NCI-H1436 treated with DMSO at 0.1 percent for 48 hours (cell line): ENCODE results near the gene MPP7.
"Not testable (repeated sequence)": the region's sequence is repeated elsewhere in the genome, so short reads cannot be mapped to it uniquely, and the experiment has no call there.

Experiments used
- DNase-seq: peaks from one replicate; lab custom pipeline; 2025; lab: John Stamatoyannopoulos, UW

The MPP7 gene

DNA sequence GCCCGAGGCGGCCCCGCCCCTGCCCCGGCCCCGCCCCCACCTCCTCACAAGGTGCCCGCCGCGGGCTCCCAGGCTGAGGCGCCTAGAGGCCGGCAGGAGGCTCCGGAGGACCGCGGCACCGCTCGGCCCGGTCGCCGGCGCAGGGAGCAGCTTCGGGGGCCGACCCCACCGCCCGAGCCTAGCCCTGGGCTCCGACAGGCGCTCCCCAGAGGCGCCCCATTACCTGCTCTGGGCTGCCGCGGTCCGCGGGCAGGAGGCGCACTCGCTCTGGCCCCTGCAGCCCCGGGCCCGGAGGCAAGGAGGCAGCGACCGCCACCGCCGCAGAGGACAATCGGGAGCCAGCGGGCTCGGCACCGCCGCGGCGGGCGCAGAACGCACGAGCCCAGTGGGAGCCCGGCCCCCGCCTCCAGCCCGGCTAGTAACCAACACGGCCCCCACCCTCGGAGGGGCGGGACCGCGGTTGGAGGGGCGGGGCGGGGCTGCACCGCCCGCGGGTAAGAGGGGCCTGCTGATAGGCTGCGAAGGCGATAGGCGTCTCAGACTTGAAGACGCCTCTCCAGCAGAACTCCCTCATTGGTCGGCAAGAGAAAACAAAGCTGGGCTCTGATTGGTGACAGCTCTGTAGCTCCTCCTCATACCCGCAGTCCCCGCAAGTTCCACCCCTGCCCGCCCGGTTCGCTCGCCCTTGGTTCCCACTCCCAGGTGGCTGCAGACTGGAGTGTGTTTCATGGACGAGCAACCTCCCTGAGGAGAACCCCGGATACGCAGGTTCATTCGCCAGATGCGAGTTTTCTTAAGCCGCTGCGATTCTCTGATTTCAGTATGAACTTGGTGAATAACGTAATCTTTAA, at the start of gene MPP7:
Gene MPP7 (minus strand): TSS at position 427 of the 851 bp plus-strand sequence. CDS start 64,460 bp downstream, outside the sequence.
- DNase-seq, result peak; percentile 98

DNA sequence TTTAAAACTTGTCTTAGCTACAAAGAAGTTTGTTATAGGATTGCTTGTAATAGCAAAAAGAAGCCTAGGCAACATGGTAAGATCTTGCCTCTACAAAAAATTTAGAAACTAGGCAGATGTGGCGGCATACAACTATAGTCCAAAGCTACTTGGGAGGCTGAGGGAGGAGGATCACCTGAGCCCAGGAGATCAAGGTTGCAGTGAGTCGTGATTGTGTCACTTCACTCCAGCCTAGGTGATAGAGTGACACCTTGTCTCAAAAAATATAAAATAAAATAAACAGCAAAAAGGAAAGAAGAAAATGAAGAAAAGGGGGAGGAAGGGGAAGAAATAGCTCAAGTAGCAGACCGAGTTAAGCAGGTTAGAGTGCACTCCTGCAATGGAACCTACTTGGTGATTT, 47.0 kb upstream of the MPP7 start:
- no peak for DNase-seq

DNA sequence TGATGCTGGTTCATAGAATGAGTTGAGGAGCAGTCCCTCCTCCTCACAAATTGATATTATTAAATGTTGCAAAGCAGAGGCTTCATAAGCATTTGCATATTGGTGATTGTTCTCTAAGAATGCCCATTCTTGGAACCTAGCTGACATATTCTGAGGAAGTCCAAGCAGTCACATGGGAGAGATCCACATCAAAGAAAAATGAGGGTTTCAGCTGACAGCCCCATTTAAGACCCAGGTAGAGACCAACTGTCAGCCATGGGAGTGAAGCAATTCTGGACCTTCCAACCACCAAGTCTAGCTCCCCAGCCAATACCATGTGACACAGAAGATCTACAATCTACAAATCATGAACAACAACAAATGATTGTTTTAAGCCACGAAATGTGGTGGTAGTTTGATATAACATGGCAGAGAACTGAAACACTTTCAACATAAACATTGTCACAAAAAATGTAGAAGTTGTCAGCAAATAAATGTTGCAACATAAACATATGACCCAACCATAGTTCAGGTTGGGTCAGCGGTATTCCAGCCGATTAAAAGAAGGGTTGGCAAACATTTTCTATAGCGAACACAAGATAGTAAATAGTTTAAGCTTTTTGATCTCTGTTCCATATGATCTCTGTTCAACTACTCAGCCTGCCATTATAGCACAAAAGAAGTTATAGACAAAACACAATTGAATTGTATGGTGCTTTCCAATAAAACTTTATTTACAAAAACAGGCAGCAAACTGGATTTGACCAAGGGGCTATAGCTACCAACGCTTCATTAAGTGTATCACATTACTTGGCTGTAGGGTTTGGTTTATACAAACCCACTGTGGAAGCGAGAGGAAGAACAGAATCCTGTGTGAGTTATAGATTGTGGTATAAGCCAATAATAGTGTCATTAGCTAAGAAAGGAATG, 41.4 kb upstream of the MPP7 start:
- no peak for DNase-seq

DNA sequence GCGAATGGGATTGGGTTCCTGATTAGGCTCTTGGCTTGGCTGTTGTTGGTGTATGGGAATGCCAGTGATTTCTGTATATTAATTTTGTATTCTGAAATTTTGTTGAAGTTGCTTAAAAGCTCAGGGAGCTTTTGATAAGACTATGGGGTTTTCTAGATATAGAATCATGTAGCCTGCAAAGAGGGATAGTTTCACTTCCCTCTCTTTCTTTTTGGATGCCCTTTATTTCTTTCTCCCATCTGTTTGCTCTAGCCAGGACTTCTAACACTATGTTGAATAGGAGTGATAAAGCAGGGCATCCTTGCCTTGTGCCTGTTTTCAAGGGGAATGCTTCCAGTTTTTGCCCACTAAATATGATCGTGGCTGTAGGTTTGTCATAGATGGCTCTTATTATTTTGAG, 40.4 kb upstream of the MPP7 start:
- no peak for DNase-seq

DNA sequence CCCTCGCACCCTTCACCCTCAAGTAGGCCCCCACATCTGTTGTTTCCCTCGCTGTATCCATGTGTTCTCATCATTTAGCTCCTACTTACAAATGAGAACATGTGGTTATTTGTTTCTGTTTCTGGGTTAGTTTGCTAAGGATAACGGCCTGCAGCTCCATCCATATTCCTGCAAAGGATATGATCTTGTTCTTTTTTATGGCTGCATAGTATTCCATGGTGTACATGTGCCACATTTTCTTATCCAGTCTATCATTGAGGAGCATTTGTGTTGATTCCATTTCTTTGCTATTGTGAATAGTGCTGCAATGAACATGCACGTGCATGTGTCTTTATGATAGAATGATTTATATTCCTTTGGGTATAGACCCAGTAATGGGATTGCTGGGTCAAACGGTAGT, 38.8 kb upstream of the MPP7 start:
- not testable (repeated sequence) for DNase-seq

DNA sequence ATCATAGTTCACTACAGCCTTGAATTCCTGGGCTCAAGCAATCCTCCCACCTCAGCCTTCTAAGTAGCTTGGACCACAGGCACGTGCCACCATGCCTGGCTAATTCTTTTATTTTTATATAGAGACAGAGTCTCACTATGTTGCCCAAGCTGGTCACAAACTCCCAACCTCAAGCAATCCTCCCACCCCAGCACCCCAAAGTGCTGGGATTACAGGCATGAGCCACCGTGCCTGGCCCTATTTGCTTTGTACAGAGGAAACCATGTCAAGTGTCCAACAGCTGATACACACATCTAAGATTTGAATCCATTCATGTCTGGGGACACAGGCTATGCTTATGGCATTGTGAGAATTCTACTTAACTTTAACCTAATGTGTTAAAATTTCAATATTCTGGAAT, 29.9 kb upstream of the MPP7 start:
- no peak for DNase-seq

DNA sequence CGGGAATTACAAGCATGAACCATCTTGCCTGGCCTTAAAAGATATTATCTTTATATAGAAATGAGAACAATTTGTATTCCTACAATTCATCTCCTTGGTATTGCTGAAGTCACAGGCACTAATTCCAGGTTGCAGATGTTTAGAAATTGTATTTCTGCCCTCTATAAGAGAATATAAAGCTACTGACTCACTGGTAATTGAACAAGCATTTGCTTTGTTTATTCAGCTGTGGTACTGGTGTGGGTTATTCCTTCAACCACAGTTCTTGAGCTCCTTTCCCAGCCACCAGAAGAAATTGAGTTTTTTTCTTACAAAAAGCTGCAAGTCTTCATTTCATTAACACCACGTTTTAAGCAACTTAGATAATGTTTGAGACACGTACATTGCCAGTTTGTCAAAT, 29.0 kb upstream of the MPP7 start:
- DNase-seq, result peak; percentile 30

DNA sequence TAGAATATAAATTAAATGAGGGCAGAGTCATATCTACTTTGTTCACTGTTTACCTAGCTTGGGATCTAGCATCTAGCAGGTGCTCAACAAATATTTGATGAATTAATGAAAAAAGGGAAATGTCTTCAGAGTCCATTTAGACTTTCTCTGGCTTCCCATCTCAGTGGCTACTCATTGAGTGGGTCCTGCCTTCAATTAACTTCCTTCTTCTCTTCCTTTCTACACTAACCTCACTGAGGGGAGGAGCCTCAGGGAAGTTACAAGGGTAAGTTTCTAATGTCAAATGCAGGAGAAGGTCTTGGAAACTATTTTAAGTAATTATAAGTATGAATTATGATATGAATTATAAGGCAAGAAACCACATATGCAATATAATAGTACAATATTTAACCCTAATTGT, 28.2 kb upstream of the MPP7 start:
- DNase-seq, result no peak

DNA sequence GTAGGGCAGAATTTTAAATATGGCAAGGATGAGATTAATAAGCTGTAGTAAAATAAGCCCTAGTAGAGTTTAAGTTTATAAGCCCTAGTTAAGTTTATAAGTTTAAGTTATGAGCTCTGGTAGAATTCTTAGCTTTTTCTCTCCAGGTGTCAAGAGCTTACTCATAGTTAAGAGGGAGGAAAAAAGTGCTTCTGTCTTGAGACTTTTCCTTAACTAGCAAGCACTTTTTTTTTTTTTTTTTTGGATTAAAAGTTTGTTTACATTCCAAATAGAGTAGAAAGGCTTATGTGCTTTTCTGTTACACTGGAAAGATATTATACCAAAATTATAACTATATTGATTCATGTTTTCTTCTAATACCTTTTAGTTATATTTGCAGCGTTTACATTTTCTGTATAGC, 25.5 kb upstream of the MPP7 start:
- DNase-seq, result no peak

DNA sequence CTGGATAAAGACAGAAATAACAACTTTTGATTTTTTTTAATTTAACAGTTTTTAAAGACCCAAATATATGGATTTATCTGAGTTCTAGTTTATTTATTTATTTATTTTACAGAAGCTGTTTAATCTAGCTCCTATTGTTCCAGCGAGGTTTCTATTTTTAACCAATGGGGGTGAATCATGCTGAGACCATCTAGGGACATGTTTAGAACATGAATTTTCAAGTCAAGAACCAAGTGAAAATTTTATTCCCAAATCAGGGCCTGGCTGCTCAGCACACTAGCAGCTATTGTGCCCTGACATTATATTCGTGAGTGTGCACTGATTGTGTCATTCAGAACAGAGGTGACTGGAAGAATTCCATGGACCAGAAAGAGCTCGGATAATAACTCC, 24.6 kb upstream of the MPP7 start:
- DNase-seq, result no peak

DNA sequence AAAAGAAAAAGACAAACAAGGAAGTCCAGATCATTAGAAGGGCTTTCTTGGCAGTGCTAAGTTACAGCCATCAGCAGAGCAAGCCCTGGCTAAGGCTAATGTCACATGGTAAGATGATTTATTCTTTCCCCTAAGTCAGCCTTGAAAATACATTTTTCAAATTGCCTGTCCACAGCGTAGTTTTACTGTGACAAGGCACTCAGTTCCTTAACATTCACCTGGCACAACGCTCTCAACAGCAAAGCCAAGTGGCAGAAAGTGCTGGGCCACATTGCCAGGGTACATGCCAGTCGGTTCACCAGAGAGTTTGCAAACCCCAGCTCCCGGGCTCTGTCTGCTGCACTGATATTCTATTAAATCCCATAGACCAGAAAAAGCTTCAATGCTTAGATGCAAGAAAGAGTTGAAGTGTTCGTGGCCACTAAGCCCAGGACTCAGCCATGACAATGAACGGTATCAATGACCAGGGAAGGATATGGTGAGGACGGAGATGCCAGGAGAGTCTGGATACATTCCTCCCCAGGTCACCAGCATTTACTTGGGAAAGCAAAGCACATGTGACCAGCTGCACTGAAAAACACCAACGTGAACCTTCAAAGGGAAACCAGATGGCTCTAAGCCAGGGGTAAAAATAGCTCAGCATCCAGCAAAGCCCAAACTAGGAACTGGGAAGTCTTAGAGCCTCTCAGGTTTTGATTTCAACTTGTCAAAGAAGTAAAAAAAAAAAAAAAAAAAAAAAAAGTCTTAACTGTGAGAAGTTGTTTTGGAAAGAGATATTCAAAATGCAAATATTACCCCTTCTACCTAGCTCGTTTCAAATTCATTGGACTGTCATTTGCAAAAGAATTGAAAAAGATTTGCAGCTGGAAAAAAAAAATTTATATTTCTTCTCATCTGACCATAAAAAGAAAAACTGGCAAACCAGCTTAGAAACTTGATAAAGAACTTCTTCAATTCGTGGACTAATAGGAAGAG, 23.9 kb upstream of the MPP7 start:
- DNase-seq, result no peak

DNA sequence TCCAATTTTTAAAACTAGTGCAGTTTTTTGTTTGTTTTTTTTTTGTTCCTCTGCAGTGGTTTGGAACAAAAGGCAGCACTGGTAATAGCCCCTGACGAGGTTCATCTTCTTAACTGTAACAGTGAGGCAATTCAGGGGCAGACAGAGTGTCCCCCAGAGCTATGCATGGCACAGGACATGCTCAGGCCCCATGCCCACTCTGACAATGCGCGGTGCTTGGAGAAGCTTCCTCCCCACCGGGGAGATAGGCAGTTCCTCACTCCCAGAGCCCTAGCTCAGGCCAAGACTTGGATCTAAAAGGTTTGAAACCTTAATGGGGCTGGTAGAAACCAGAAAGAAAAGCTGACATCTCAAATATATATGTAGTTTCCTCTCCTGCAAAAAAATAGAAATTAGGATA, 17.9 kb upstream of the MPP7 start:
- no peak for DNase-seq

DNA sequence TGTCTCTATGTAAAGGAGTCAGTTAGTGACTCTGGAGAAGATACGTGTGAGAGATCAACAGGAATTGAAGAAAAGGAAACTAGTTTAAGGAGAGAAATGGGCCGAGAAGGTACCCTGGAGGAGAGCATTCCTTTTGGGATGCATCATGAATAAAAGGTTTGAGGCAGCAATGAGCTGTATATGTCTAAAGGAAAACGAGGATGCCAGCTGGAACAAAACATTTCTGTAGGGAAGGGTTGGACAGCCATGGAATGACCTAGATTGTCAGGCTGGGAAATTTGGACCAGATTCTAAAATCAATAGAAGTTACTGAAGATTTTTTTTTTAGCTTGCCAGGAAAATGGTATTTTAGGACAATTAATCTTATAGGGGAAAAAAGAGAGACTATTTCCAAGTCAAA, 17.2 kb upstream of the MPP7 start:
- DNase-seq, result no peak

DNA sequence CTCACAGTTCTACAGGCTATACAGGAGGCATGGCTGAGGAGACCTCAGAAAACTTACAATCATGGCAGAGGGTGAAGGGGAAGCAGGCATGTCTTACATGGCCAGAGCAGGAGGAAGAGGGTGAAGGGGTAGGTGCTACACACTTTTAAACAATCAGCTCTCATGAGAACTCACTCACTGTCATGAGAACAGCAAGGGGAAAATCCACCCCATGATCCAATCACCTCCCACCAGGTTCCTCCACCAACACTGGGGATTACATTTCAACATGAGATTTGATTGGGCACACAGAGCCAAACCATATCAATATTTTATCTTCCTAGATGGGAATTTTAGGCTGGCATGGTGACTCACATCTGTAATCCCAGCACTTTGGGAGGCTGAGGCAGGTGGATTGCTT, 16.2 kb upstream of the MPP7 start:
- not testable (repeated sequence) for DNase-seq

DNA sequence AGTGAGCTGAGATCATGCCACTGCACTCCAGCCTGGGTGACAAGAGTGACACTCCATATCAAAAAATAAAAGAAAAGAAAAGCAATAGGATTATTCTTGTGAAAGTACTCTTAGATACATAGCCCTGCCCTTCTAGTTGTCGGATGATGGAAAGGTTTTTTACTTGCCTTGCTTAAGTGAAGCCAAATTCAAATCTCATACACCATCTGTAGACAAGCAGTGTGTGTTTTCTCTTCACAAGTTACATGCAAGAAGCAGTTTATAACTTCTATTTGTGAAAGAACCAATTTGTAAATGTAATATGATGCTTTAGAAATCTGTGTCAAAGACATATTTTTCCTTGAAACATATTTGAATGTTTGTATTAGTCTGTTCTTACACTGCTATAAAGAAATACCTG, 15.8 kb upstream of the MPP7 start:
- DNase-seq, result no peak

DNA sequence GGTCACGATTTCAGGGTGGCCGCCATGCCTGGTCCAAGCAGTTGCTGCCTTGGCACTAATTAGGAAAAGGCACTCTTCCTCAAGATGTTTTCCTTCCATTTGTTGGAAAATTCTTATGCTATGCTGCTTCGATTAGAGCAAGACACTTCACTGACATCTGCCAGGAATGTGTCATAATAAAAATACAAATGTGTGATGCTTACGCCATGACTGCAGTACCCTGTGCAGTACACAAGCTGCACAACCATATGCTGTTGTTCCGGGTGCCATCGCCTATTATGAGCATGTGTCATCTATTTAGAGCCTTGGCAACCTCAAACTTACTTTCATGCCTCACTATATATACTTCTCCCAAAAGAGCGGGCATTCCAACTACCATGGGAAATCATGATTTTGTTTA, 14.9 kb upstream of the MPP7 start:
- no peak for DNase-seq

DNA sequence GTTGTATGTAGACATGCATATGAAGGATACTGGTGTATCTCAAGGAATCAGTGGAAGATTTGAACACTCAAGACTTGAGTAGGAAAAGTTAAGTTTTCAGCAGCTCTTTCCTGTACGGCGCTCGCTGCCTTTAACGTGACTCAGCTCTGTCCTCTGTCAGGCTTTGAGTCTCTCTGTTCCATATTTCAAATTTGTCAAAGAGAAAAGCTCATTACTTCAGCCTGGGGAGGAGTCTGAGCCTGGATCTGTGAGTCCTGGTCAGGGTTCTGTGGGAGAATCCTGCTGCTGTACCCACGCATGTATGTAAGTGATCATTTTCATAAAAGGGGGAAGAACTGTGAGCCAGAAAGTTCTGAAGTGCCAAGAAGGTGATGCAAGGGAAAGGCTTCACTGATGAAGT, 13.8 kb upstream of the MPP7 start:
- DNase-seq, result no peak

DNA sequence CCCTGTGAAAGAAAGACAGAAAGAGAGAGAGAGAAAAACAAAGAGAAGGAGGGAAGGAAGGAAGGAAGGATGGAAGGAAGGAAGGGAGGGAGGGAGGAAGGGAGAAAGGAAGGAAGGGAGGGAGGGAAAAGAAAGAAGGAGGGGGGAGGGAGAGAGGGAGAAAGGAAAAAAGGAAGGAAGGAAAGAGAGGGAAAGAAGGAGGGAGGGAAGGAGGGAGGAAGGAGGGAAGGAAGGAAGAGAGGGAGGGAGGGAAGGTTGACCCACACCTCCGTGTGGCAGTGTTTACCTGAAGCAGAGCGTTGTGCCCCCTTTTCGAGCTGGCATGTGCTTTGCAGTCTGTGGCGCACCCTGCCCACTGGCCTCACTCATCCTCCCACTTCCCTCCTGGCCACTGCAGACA, 12.3 kb upstream of the MPP7 start:
- no peak for DNase-seq

DNA sequence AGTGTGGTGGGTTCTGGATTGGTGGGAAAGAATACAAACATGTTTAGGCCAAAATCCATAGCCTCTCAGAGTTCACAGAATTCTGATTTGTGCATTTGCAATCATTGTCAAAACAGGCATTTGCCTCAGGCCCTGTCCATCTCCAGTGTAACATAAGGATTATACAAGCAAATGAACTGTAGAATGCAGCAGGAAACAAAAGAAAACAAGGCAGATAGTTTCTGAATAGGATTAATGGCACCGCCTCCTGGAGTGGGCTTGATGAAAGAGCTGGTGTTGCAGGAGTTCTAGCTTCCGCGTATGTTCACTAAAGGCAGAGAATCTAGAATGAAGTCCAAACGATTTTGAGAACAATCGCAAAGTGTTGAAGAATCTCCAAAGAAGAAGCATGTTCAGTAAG, 11.3 kb upstream of the MPP7 start:
- no peak for DNase-seq

DNA sequence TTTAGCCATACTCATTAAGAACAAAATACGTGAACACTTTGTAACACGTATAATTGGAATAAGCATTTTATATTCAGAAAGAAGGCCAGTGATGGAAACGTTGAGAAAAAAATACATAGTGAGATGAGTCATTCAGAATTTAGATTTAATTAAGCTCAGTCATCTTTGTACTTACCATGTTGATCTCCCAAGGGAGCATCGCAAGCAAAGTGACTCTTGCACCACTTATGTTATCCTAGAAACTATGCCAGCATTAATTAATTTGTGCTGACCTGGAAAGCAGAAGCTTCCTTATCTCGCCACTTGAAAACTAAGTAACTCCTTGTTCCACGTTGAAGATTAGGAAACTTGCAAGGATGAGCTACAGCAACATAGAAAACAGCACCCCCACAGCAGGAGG, 9.7 kb upstream of the MPP7 start:
- DNase-seq, result peak; percentile 33

DNA sequence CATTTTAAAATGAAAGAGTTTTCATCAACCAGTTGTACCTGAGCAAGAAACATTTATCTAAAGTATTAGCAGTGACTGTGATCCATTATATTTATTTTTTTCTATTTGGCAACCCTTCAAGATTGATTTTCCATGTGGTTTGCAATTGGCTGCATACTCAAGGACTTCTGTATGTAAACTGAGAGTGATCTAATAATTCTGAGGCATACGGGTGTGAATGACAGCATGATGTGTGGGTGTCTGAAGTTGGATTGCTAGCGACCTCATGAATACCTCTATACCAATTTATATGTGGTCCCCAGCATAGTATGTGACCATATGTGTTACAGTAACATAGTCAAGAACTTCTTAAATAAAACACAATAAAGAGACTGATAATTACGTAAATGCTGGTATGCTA, 8.2 kb upstream of the MPP7 start:
- no peak for DNase-seq

DNA sequence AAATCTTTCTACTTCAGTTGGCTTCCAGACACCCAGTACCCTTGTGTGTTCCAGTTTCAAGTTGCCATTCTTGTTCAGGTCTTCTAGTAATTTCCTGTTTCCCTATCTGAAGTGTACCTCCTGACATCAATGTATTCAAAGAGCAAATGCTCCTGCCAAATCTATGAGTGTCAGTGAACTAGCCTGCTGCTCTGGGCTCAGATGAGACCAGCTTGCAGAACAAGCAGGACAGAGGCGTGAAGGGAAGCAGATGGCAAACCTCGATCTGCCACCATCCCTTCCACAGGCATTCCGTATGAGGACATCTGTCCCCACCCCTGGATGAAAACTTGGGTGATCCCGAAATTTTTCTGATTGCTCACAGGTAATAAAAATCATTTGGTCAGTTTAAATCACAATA, 4.4 kb upstream of the MPP7 start:
- no peak for DNase-seq
